ENCODE data around the gene LBHD2.
A peak's percentile ranks its signal among the peaks of the same experiment; 100 is the strongest.

LBHD2 gene

DNA sequence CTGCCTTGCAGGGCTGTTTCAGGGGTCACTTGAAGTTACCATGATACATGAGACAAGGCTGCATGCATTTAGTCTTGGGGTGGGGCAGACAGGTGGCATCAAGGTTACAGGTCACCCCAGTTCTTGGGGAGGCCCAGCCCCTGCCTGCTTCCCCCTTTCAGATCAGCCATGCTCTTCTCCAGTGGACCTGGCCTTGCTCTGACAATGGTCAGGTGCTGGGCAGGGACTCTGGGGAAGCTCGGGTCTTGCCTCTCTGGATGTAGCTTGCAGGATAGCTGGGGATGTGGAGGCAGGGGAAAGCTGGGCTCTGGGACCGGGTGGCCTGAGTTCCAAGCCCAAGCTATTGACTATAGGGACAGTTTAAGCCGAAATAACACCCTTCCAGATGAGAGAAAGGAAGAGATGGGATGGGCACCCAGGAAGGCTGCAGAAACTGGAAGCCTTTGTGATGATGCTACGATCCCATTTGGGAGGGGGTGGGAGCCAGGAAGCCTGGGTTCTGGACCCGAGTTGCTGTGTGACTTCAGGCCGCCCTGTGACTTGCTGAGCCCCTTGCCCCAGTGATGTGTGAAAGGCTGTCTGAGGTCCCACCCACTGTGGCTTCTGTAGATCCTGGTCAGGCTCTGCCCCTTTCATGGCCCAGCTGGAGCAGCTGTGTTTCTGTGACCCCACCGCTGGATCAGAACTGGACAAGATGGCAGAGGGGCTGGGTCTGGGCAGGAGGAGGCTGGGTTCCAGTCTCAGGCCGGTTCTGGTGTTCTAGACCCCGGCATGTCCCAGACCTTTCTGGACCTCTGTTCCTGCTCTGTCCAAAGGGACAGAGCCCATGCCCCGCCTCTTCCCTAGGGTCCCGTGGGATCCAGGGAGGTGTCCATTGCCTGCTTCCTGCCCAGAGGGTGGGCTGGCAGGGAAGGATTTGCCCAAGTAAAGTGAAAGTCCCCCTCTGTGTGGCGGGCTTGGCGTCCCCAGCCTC lies 41.4 kb downstream of the LBHD2 start:
- H3K36me3 ChIP-seq (replicated peaks in 1 of 2; ENCODE audit: control insufficient read depth in 2 of 2, insufficient read depth in 2 of 2, low read length in 2 of 2): peaks cover 0 to 4% of the 10 kb centered on the region in 2 donors
- H3K4me3 ChIP-seq (ENCODE audit: low read length in 2 of 2): no peak overlapping the region
- H3K79me1 ChIP-seq (ENCODE audit: low read depth, low read length): peaks cover 5% of the 10 kb centered on the region
- no peak overlapping the region for H2AFZ ChIP-seq (ENCODE audit: low read length)
- H3K27me3 ChIP-seq (ENCODE audit: control insufficient read depth in 3 of 3, insufficient read depth in 3 of 3, low read depth in 1 of 3, low read length in 3 of 3): peaks cover 0 to 73% (median 41%) of the 10 kb centered on the region in 3 experiments
- WGBS, 2 donors (ENCODE audit: extremely low coverage in 2 of 2, insufficient read length in 2 of 2, insufficient replicate concordance in 1 of 2): no CpG with 5 or more reads among the region's 13 CpGs
- DNase-seq (ENCODE audit: low spot score): no peak
- no peak overlapping the region for H4K91ac ChIP-seq (ENCODE audit: low read depth, low read length, poor library complexity)
- peak overlapping the region; percentile 11 for H3K14ac ChIP-seq (ENCODE audit: low read length)
- no peak overlapping the region for H2BK12ac ChIP-seq (ENCODE audit: low read length)
- no peak overlapping the region for H3K4me2 ChIP-seq (ENCODE audit: insufficient read depth, low read length, poor library complexity, severe bottlenecking)
- H3K4me1 ChIP-seq (ENCODE audit: control insufficient read depth in 2 of 2, insufficient read depth in 1 of 2, low read depth in 1 of 2, low read length in 2 of 2): peaks cover 17 to 29% of the 10 kb centered on the region in 2 donors
- no peak overlapping the region for H3K9ac ChIP-seq (ENCODE audit: low read depth, low read length, poor library complexity)
- no peak overlapping the region for H3K4ac ChIP-seq (ENCODE audit: low read length)
- peak overlapping the region; percentile 96 for H2BK15ac ChIP-seq (ENCODE audit: low read length)
- H3K23ac ChIP-seq (ENCODE audit: low read depth, low read length, poor library complexity): peak overlapping the region; percentile 66
- H2AK5ac ChIP-seq (ENCODE audit: low read depth, low read length): peak overlapping the region; percentile 97
- no peak overlapping the region for H4K8ac ChIP-seq (ENCODE audit: low read depth, low read length)
- no peak overlapping the region for H3K27ac ChIP-seq (replicated peaks; ENCODE audit: low read length)
- H3K18ac ChIP-seq (ENCODE audit: low read length): no peak overlapping the region
- H2BK120ac ChIP-seq (ENCODE audit: low read depth, low read length): peak overlapping the region; percentile 87
- peak overlapping the region; percentile 21 for H2BK5ac ChIP-seq (ENCODE audit: low read length)
- peaks cover 0 to 4% of the 10 kb centered on the region in 2 donors for H3K9me3 ChIP-seq (replicated peaks in 1 of 2; ENCODE audit: control insufficient read depth in 2 of 2, insufficient read depth in 1 of 2, low read depth in 1 of 2, low read length in 2 of 2)

DNA sequence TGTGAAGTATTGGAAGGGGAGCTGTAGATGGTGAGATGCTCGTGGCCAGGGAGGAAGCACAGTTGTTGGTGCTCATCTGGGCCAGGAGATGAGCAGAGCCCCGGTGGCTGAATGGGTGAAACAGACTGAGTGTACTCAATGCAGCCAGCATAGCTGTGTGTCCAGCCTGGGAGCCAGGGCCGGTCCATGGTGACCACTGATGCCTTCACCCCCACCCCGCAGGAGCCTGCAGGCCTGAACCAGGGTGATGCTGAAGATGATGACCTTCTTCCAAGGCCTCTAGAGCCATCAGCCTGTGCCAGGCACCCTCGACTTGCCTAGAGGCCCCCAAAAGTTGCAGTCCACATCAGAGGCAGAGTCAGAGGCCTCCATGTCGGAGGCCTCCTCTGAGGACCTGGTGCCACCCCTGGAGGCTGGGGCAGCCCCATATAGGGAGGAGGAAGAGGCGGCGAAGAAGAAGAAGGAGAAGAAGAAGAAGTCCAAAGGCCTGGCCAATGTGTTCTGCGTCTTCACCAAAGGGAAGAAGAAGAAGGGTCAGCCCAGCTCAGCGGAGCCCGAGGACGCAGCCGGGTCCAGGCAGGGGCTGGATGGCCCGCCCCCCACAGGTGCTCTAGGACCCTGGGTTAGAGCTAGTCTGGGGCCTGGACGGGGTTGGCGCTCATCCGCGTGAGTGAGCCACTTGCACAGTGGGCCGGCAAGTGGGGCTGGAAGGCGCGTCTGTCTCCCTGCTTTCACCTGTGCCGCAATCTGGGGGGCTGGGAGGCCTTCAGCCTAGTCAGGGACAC lies 42.3 kb downstream of the LBHD2 start:
- Histone ChIP-seq H3K4ac (ENCODE audit: low read length) (no peak overlapping the region), H3K27ac (replicated peaks; ENCODE audit: low read length) (no peak overlapping the region), H3K36me3 (replicated peaks in 1 of 2; ENCODE audit: control insufficient read depth in 2 of 2, insufficient read depth in 2 of 2, low read length in 2 of 2) (peaks cover 0 to 4% of the 10 kb centered on the region in 2 donors), H4K91ac (ENCODE audit: low read depth, low read length, poor library complexity) (peak overlapping the region; percentile 44), H3K4me3 (ENCODE audit: low read length in 2 of 2) (peak overlapping the region; percentile 12 to 65), H2BK5ac (ENCODE audit: low read length) (peak overlapping the region; percentile 75), H2AK5ac (ENCODE audit: low read depth, low read length) (peak overlapping the region; percentile 97), H3K4me1 (ENCODE audit: control insufficient read depth in 2 of 2, insufficient read depth in 1 of 2, low read depth in 1 of 2, low read length in 2 of 2) (peaks cover 16 to 26% of the 10 kb centered on the region in 2 donors), H2BK120ac (ENCODE audit: low read depth, low read length) (peak overlapping the region; percentile 87), H3K23ac (ENCODE audit: low read depth, low read length, poor library complexity) (peak overlapping the region; percentile 66), H3K79me1 (ENCODE audit: low read depth, low read length) (peaks cover 5% of the 10 kb centered on the region), H3K9ac (ENCODE audit: low read depth, low read length, poor library complexity) (peak overlapping the region; percentile 55), H2AFZ (ENCODE audit: low read length) (peak overlapping the region; percentile 87), H3K14ac (ENCODE audit: low read length) (no peak overlapping the region), H2BK15ac (ENCODE audit: low read length) (peak overlapping the region; percentile 96), H2BK12ac (ENCODE audit: low read length) (peak overlapping the region; percentile 30), H3K18ac (ENCODE audit: low read length) (peak overlapping the region; percentile 93), H3K9me3 (replicated peaks in 1 of 2; ENCODE audit: control insufficient read depth in 2 of 2, insufficient read depth in 1 of 2, low read depth in 1 of 2, low read length in 2 of 2) (peaks cover 0 to 4% of the 10 kb centered on the region in 2 donors), H4K8ac (ENCODE audit: low read depth, low read length) (peak overlapping the region; percentile 55), H3K27me3 (ENCODE audit: control insufficient read depth in 3 of 3, insufficient read depth in 3 of 3, low read depth in 1 of 3, low read length in 3 of 3) (peaks cover 0 to 78% (median 41%) of the 10 kb centered on the region in 3 experiments), H3K4me2 (ENCODE audit: insufficient read depth, low read length, poor library complexity, severe bottlenecking) (peak overlapping the region; percentile 64)
- DNase-seq (ENCODE audit: low spot score): no peak
- no CpG with 5 or more reads among the region's 22 CpGs for WGBS, 2 donors (ENCODE audit: extremely low coverage in 2 of 2, insufficient read length in 2 of 2, insufficient replicate concordance in 1 of 2)

DNA sequence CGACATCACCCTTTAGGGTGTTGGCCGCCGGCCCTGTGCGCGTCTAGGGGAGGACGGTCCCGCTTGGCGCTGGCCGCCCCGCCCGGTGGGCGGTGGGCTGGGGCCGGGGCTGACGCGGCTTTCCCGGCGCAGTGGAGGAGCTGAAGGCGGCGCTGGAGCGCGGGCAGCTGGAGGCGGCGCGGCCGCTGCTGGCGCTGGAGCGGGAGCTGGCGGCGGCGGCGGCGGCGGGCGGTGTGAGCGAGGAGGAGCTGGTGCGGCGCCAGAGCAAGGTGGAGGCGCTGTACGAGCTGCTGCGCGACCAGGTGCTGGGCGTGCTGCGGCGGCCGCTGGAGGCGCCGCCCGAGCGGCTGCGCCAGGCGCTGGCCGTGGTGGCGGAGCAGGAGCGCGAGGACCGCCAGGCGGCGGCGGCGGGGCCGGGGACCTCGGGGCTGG lies 42.9 kb downstream of the LBHD2 start:
- H3K27me3 ChIP-seq (ENCODE audit: control insufficient read depth in 3 of 3, insufficient read depth in 3 of 3, low read depth in 1 of 3, low read length in 3 of 3): peaks cover 0 to 76% (median 41%) of the 10 kb centered on the region in 3 experiments
- H3K4me3 ChIP-seq (ENCODE audit: low read length in 2 of 2): peak overlapping the region; percentile 12 to 65
- peaks cover 5% of the 10 kb centered on the region for H3K79me1 ChIP-seq (ENCODE audit: low read depth, low read length)

More for the DNA sequence above, 42.9 kb downstream of the LBHD2 start:
- Histone ChIP-seq H3K36me3 (replicated peaks in 1 of 2; ENCODE audit: control insufficient read depth in 2 of 2, insufficient read depth in 2 of 2, low read length in 2 of 2) (peaks cover 0 to 4% of the 10 kb centered on the region in 2 donors), H4K8ac (ENCODE audit: low read depth, low read length) (peak overlapping the region; percentile 55), H3K14ac (ENCODE audit: low read length) (no peak overlapping the region), H4K91ac (ENCODE audit: low read depth, low read length, poor library complexity) (peak overlapping the region; percentile 44), H3K27ac (replicated peaks; ENCODE audit: low read length) (no peak overlapping the region), H2BK15ac (ENCODE audit: low read length) (peak overlapping the region; percentile 96), H3K4me1 (ENCODE audit: control insufficient read depth in 2 of 2, insufficient read depth in 1 of 2, low read depth in 1 of 2, low read length in 2 of 2) (peaks cover 12 to 22% of the 10 kb centered on the region in 2 donors), H3K9ac (ENCODE audit: low read depth, low read length, poor library complexity) (peak overlapping the region; percentile 55), H2BK120ac (ENCODE audit: low read depth, low read length) (no peak overlapping the region), H2BK5ac (ENCODE audit: low read length) (peak overlapping the region; percentile 75), H2BK12ac (ENCODE audit: low read length) (no peak overlapping the region), H2AFZ (ENCODE audit: low read length) (peak overlapping the region; percentile 87), H3K23ac (ENCODE audit: low read depth, low read length, poor library complexity) (peak overlapping the region; percentile 66), H3K4me2 (ENCODE audit: insufficient read depth, low read length, poor library complexity, severe bottlenecking) (peak overlapping the region; percentile 64), H3K4ac (ENCODE audit: low read length) (no peak overlapping the region), H2AK5ac (ENCODE audit: low read depth, low read length) (peak overlapping the region; percentile 97), H3K18ac (ENCODE audit: low read length) (peak overlapping the region; percentile 93), H3K9me3 (replicated peaks in 1 of 2; ENCODE audit: control insufficient read depth in 2 of 2, insufficient read depth in 1 of 2, low read depth in 1 of 2, low read length in 2 of 2) (peaks cover 0 to 4% of the 10 kb centered on the region in 2 donors)
- DNase-seq (ENCODE audit: low spot score): peak; percentile 72
- WGBS, 2 donors (ENCODE audit: extremely low coverage in 2 of 2, insufficient read length in 2 of 2, insufficient replicate concordance in 1 of 2): no CpG with 5 or more reads among the region's 62 CpGs

All from neuronal stem cell (in vitro differentiated cells).